ENCODE results near the gene ANKRD63. TPM values are rescaled to one million over a fixed set of nuclear protein-coding genes. Genes with fewer than 3 reads are reported as not detected.
A peak's percentile ranks its signal among the peaks of the same experiment; 100 is the strongest.

Gene ANKRD63
- total and polyA plus RNA-seq, 12 donors: not detected

- DNase-seq: no peak
- 67 to 77% (median 70%) methylated on average over 4 to 5 of the region's 5 CpGs for WGBS, 4 donors
- intact Hi-C loops (cut with DNase I): loop anchor here (5.0 to 10.0 kb wide), 2 partner anchors 37 to 231 kb away; no protein-coding TSS in a partner anchor
- H3K4me1 ChIP-seq (replicated peaks in 1 of 2): no peaks in the 10 kb centered on the region
- TF ChIP-seq POLR2A (IDR thresholded peaks at IDR 0.05): no peak
- TF ChIP-seq CTCF (IDR thresholded peaks at IDR 0.05): no peak
- no peak overlapping the region for H3K27ac ChIP-seq
- H3K4me3 ChIP-seq: no peak overlapping the region
- peaks cover 15% of the 10 kb centered on the region for H3K27me3 ChIP-seq
- H3K9me3 ChIP-seq (replicated peaks in 1 of 3): no peaks in the 10 kb centered on the region
- no peaks in the 10 kb centered on the region for H3K36me3 ChIP-seq (replicated peaks in 1 of 2)
Measured at GRCh38 chr15:40275523-40275922, 7.3 kb downstream of the ANKRD63 start.

- Histone ChIP-seq H3K4me3 (no peak overlapping the region), H3K27ac (no peak overlapping the region), H3K36me3 (replicated peaks in 1 of 2) (no peaks in the 10 kb centered on the region), H3K9me3 (replicated peaks in 1 of 3) (no peaks in the 10 kb centered on the region), H3K4me1 (replicated peaks in 1 of 2) (no peaks in the 10 kb centered on the region), H3K27me3 (peaks cover 6% of the 10 kb centered on the region)
- WGBS, 4 donors: 52 to 57% (median 54%) methylated on average over 13 to 26 of the region's 26 CpGs
- peak; percentile 79 to 92 (median 84) for DNase-seq
- no peak for TF ChIP-seq POLR2A (IDR thresholded peaks at IDR 0.05)
- peak; percentile 100 for TF ChIP-seq CTCF (IDR thresholded peaks at IDR 0.05)
- intact Hi-C loops (cut with DNase I): loop anchor here (1.0 to 10.0 kb wide), 5 partner anchors 38 to 230 kb away; no protein-coding TSS in a partner anchor
Measured at GRCh38 chr15:40274350-40275274, 8.3 kb downstream of the ANKRD63 start.

GRCh38 chr15:40273428-40273827 lies 9.4 kb downstream of the ANKRD63 start:
- intact Hi-C loops (cut with DNase I): loop anchor here (5.0 to 10.0 kb wide), 3 partner anchors 51 to 229 kb away; no protein-coding TSS in a partner anchor
- Histone ChIP-seq H3K4me3 (no peak overlapping the region), H3K36me3 (replicated peaks in 1 of 2) (no peaks in the 10 kb centered on the region), H3K27ac (no peak overlapping the region), H3K27me3 (no peaks in the 10 kb centered on the region), H3K4me1 (replicated peaks in 1 of 2) (no peaks in the 10 kb centered on the region), H3K9me3 (replicated peaks in 1 of 3) (no peaks in the 10 kb centered on the region)
- 90 to 98% (median 92%) methylated on average over 8 to 9 of the region's 9 CpGs for WGBS, 4 donors
- no peak for DNase-seq
- TF ChIP-seq POLR2A (IDR thresholded peaks at IDR 0.05) (no peak), CTCF (IDR thresholded peaks at IDR 0.05) (no peak)

GRCh38 chr15:40272485-40273056 lies 10.3 kb downstream of the ANKRD63 start:
- TF ChIP-seq CTCF (IDR thresholded peaks at IDR 0.05) (peak in 2 of 6 experiments; percentile 8 to 19), POLR2A (IDR thresholded peaks at IDR 0.05) (no peak)
- H3K4me3 ChIP-seq: no peak overlapping the region
- no peaks in the 10 kb centered on the region for H3K9me3 ChIP-seq (replicated peaks in 1 of 3)
- DNase-seq: peak in 1 of 7 donors; percentile 55
- H3K27me3 ChIP-seq: no peaks in the 10 kb centered on the region
- H3K27ac ChIP-seq: no peak overlapping the region
- 81 to 86% (median 84%) methylated on average over 14 to 20 of the region's 20 CpGs for WGBS, 4 donors
- intact Hi-C loops (cut with DNase I): loop anchor here (5.0 to 10.0 kb wide), 3 partner anchors 50 to 228 kb away; no protein-coding TSS in a partner anchor
- no peaks in the 10 kb centered on the region for H3K36me3 ChIP-seq (replicated peaks in 1 of 2)
- no peaks in the 10 kb centered on the region for H3K4me1 ChIP-seq (replicated peaks in 1 of 2)
